Measurements from ENCODE around the gene RHD. TPM values are rescaled to one million over a fixed set of nuclear protein-coding genes. Genes with fewer than 3 reads are reported as not detected.

The RHD gene
- total and polyA plus RNA-seq, 2 donors (not counting 1 experiment from before 2014, with no cell fraction given): not detected

GRCh38 chr1:25245809-25246599 is 26.3 kb upstream of the RHD start:
- H3K27ac ChIP-seq (ENCODE audit: low read length in 2 of 2): peak overlapping the region; percentile 97 to 99
- 3% methylated on average over 19 of the region's 30 CpGs for WGBS (ENCODE audit: insufficient coverage)
- H3K27me3 ChIP-seq (replicated peaks in 1 of 4; ENCODE audit: control extremely low read depth in 1 of 4, control insufficient read depth in 3 of 4, insufficient read depth in 4 of 4, low read length in 3 of 4): no peaks in the 10 kb centered on the region
- peak overlapping the region; percentile 100 for H3K27ac Mint-ChIP-seq
- H3K9me3 ChIP-seq (ENCODE audit: control extremely low read depth in 1 of 3, control insufficient read depth in 2 of 3, insufficient read depth in 1 of 3, low read length in 2 of 3): no peaks in the 10 kb centered on the region
- ATAC-seq (ENCODE audit: low read depth): no peak
- ChIA-PET POLR2A (interaction anchor here (0.5 to 1.7 kb wide), 5 partner anchors 14 to 1052 kb away, joined by 3 to 16 read pairs (median 7); partner anchors contain the start of gene SYF2), CTCF (interaction anchor here (1.8 kb wide), 1 partner anchor 13 kb away, joined by 7 read pairs; the partner anchor contains the start of gene SYF2)
- peak overlapping the region; percentile 98 for H3K9ac ChIP-seq (ENCODE audit: low read length)
- no peak for DNase-seq
- H4K20me1 ChIP-seq (ENCODE audit: control insufficient read depth, insufficient read depth, low read length, poor library complexity, severe bottlenecking): peaks cover 37% of the 10 kb centered on the region
- H3K36me3 ChIP-seq (replicated peaks in 1 of 2; ENCODE audit: control extremely low read depth in 1 of 2, control insufficient read depth in 1 of 2, extremely low read depth in 1 of 2, insufficient read depth in 2 of 2, low read length in 1 of 2): peaks cover 10 to 48% of the 10 kb centered on the region in 2 experiments
- intact Hi-C loops (cut with micrococcal nuclease): loop anchor here (2.0 to 10.0 kb wide), 4 partner anchors 93 to 569 kb away; partner anchors contain the start of genes MAN1C1, MTFR1L and TMEM50A
- peak overlapping the region; percentile 99 for H3K4me3 Mint-ChIP-seq
- no peaks in the 10 kb centered on the region for H3K27me3 Mint-ChIP-seq
- peaks cover 25 to 26% of the 10 kb centered on the region in 2 donors for H3K4me1 ChIP-seq (ENCODE audit: control insufficient read depth in 2 of 2, insufficient read depth in 2 of 2, low read length in 2 of 2)
- no peak for TF ChIP-seq EZH2 (IDR thresholded peaks at IDR 0.05; ENCODE audit: borderline replicate concordance, insufficient read depth, low read depth, low read length, poor library complexity, severe bottlenecking)
- TF ChIP-seq, protein P1, sequence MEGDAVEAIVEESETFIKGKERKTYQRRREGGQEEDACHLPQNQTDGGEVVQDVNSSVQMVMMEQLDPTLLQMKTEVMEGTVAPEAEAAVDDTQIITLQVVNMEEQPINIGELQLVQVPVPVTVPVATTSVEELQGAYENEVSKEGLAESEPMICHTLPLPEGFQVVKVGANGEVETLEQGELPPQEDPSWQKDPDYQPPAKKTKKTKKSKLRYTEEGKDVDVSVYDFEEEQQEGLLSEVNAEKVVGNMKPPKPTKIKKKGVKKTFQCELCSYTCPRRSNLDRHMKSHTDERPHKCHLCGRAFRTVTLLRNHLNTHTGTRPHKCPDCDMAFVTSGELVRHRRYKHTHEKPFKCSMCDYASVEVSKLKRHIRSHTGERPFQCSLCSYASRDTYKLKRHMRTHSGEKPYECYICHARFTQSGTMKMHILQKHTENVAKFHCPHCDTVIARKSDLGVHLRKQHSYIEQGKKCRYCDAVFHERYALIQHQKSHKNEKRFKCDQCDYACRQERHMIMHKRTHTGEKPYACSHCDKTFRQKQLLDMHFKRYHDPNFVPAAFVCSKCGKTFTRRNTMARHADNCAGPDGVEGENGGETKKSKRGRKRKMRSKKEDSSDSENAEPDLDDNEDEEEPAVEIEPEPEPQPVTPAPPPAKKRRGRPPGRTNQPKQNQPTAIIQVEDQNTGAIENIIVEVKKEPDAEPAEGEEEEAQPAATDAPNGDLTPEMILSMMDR (IDR thresholded peaks at IDR 0.05): no peak
- H3K4me1 Mint-ChIP-seq: peaks cover 46% of the 10 kb centered on the region
- H3K4me3 ChIP-seq (ENCODE audit: control extremely low read depth in 1 of 5, extremely low read depth in 1 of 5, insufficient read depth in 1 of 5, low read depth in 2 of 5, low read length in 4 of 5): peak overlapping the region; percentile 91 to 99 (median 96)
- no peaks in the 10 kb centered on the region for H3K9me3 Mint-ChIP-seq (ENCODE audit: insufficient read depth)
- peak overlapping the region; percentile 82 for H3K4me2 ChIP-seq (replicated peaks; ENCODE audit: low read depth, low read length, poor library complexity, severe bottlenecking)
- H2AFZ ChIP-seq (ENCODE audit: insufficient read depth, low read depth, low read length, poor library complexity, severe bottlenecking): no peak overlapping the region
- peaks cover 27% of the 10 kb centered on the region for H3K79me2 ChIP-seq (ENCODE audit: control insufficient read depth, insufficient read depth, low read length)
